GM19452 (cell line): ENCODE measurements around the gene SPO11.

Experiments used
- ATAC-seq: cut with Tn5 transposase; IDR thresholded peaks from one replicate; pipeline ENCODE4 v1.9.1; 2021; ENCODE audit not compliant: unreplicated experiment

SPO11 gene

GRCh38 chr20:57329608-57330221, at the start of gene SPO11:
TSS of gene SPO11 (plus strand) at chr20:57329803. CDS start at chr20:57329868, 65 bp downstream.
- no peak for ATAC-seq

- ATAC-seq: no peak
Observed at GRCh38 chr20:57280221-57280620, 49.4 kb upstream of the SPO11 start.

GRCh38 chr20:57281900-57282299, 47.7 kb upstream of the SPO11 start:
- ATAC-seq: no peak

- ATAC-seq: no peak
Observed at GRCh38 chr20:57282670-57283361, 46.8 kb upstream of the SPO11 start.

GRCh38 chr20:57283860-57284259, 45.7 kb upstream of the SPO11 start:
- no peak for ATAC-seq

GRCh38 chr20:57287007-57287880, 42.4 kb upstream of the SPO11 start:
- ATAC-seq: no peak

GRCh38 chr20:57287901-57288300, 41.7 kb upstream of the SPO11 start:
- no peak for ATAC-seq

- ATAC-seq: no peak
Observed at GRCh38 chr20:57288651-57289277, 40.8 kb upstream of the SPO11 start.

- ATAC-seq: no peak
Observed at GRCh38 chr20:57289391-57290177, 40.0 kb upstream of the SPO11 start.

- ATAC-seq: no peak
Observed at GRCh38 chr20:57290178-57290484, 39.5 kb upstream of the SPO11 start.

- ATAC-seq: no peak
Observed at GRCh38 chr20:57291003-57291402, 38.6 kb upstream of the SPO11 start.

GRCh38 chr20:57291694-57292093, 37.9 kb upstream of the SPO11 start:
- no peak for ATAC-seq

- no peak for ATAC-seq
Observed at GRCh38 chr20:57292611-57293010, 37.0 kb upstream of the SPO11 start.

GRCh38 chr20:57293995-57294394, 35.6 kb upstream of the SPO11 start:
- ATAC-seq: no peak

GRCh38 chr20:57294550-57294949, 35.1 kb upstream of the SPO11 start:
- no peak for ATAC-seq

- no peak for ATAC-seq
Observed at GRCh38 chr20:57298457-57298856, 31.1 kb upstream of the SPO11 start.

- no peak for ATAC-seq
Observed at GRCh38 chr20:57301026-57301425, 28.6 kb upstream of the SPO11 start.

GRCh38 chr20:57306747-57307146, 22.9 kb upstream of the SPO11 start:
- ATAC-seq: no peak

GRCh38 chr20:57308451-57309271, 20.9 kb upstream of the SPO11 start:
- ATAC-seq: no peak

GRCh38 chr20:57309544-57310115, 20.0 kb upstream of the SPO11 start:
- ATAC-seq: no peak
